Spinal cord (tissue), 4 donors: ENCODE results near the gene POTEC. TPM values are rescaled to one million over a fixed set of nuclear protein-coding genes. Genes with fewer than 3 reads are reported as not detected.

Experiments
- polyA plus RNA-seq, 2 donors: library from polyadenylated mRNA; unstranded; fragments of 120-200 nt; gene quantifications; one replicate each; pipeline ENCODE4 v1.2.1, GENCODE V29; 2013; ENCODE audit not compliant: insufficient read length in 2 of 2
- small RNA-seq: library from RNA; depleted of rRNA; stranded (forward); fragments of <200 nt; gene quantifications from one replicate; pipeline ENCODE3, GENCODE V24; 2014; ENCODE audit warnings: low replicate concordance
- total RNA-seq, 2 donors: library from RNA; depleted of rRNA in 1 of 2; stranded (reverse); fragments of 120-200 nt in 1 of 2; fragments of >200 nt in 1 of 2; gene quantifications; one replicate each; pipeline versions ENCODE4 v1.2.3 to v1.2.4, GENCODE V29; 2013 to 2014

POTEC gene
- total and polyA plus RNA-seq, 4 donors, result 0.05 to 0.08 TPM; not detected in 2

Small RNA genes within 50 kb of the gene (small RNA-seq; reads per million reads assigned to genes)
- gene RNU6-1021P, result not detected

Other genes starting within 250 kb of the POTEC start
- under 1 TPM; 0.20 to 0.33 TPM for gene ANKRD30B, start 204.6 kb upstream of the POTEC start, total RNA-seq
- 1 to 10 TPM in 1 of 2 donors, under 1 TPM in 1; 0.81 to 2.2 TPM for gene ANKRD30B, start 204.6 kb upstream of the POTEC start, polyA plus RNA-seq